ENCODE data around the gene HERPUD2. TPM values are rescaled to one million over a fixed set of nuclear protein-coding genes. Genes with fewer than 3 reads are reported as not detected.

HERPUD2 gene
- total RNA-seq, 2 donors from 2014 or later, result 14.0 to 23.9 TPM

GRCh38 chr7:35714407-35714806 is 19.5 kb upstream of the HERPUD2 start:
- Histone ChIP-seq H3K4me1 (peaks cover 0 to 11% of the 10 kb centered on the region in 2 donors), H3K36me3 (no peaks in the 10 kb centered on the region), H3K27ac (no peak overlapping the region), H3K4me3 (no peak overlapping the region), H3K9me3 (no peaks in the 10 kb centered on the region), H3K27me3 (no peaks in the 10 kb centered on the region)
- DNase-seq (ENCODE audit: low spot score), result no peak
- TF ChIP-seq, protein P1, sequence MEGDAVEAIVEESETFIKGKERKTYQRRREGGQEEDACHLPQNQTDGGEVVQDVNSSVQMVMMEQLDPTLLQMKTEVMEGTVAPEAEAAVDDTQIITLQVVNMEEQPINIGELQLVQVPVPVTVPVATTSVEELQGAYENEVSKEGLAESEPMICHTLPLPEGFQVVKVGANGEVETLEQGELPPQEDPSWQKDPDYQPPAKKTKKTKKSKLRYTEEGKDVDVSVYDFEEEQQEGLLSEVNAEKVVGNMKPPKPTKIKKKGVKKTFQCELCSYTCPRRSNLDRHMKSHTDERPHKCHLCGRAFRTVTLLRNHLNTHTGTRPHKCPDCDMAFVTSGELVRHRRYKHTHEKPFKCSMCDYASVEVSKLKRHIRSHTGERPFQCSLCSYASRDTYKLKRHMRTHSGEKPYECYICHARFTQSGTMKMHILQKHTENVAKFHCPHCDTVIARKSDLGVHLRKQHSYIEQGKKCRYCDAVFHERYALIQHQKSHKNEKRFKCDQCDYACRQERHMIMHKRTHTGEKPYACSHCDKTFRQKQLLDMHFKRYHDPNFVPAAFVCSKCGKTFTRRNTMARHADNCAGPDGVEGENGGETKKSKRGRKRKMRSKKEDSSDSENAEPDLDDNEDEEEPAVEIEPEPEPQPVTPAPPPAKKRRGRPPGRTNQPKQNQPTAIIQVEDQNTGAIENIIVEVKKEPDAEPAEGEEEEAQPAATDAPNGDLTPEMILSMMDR (IDR thresholded peaks at IDR 0.05), result no peak

DNA sequence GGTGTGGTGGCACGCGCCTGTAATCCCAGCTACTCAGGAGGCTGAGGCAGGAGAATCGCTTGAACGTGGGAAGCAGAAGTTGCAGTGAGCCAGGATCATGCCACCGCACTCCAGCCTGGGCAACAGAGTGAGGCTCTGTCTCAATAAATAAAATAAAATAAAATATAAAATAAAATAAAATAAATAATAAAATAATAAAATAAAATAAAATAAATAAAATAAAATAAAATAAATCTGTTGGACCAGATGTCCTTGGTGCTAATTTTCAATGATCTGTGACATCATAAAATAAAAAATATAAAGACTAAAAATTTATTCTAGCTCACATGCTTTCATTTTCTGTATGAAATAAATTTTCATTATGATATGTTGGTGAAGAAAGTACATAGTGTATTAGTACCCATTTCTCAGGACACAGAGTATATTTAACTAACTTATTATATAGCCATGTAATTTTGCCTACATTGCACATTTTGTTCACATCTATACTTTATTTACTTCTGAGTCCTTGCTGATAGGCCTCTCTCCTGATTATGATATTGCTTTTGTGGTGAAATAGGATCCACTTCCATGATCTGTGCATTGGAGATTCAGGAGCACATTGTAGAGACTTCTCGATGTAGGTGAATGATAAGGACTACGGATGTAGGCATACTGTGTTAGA is 17.8 kb upstream of the HERPUD2 start:
- Histone ChIP-seq H3K27me3 (no peaks in the 10 kb centered on the region), H3K27ac (no peak overlapping the region), H3K4me1 (peaks cover 0 to 9% of the 10 kb centered on the region in 2 donors), H3K9me3 (no peaks in the 10 kb centered on the region), H3K4me3 (no peak overlapping the region), H3K36me3 (no peaks in the 10 kb centered on the region)
- TF ChIP-seq, protein P1 (IDR thresholded peaks at IDR 0.05), result no peak
- DNase-seq (ENCODE audit: low spot score), result no peak

GRCh38 chr7:35707422-35707821 is 12.5 kb upstream of the HERPUD2 start:
- Histone ChIP-seq H3K27ac (no peak overlapping the region), H3K4me1 (no peaks in the 10 kb centered on the region), H3K9me3 (no peaks in the 10 kb centered on the region), H3K27me3 (no peaks in the 10 kb centered on the region), H3K36me3 (no peaks in the 10 kb centered on the region), H3K4me3 (no peak overlapping the region)
- TF ChIP-seq, protein P1 (IDR thresholded peaks at IDR 0.05), result no peak
- no peak for DNase-seq (ENCODE audit: low spot score)

GRCh38 chr7:35705932-35706461 is 11.1 kb upstream of the HERPUD2 start:
- TF ChIP-seq, protein P1 (IDR thresholded peaks at IDR 0.05), result no peak
- H3K27ac ChIP-seq, result no peak overlapping the region
- DNase-seq (ENCODE audit: low spot score), result no peak

GRCh38 chr7:35704261-35704660 is 9.3 kb upstream of the HERPUD2 start:
- Histone ChIP-seq H3K4me1 (no peaks in the 10 kb centered on the region), H3K27me3 (no peaks in the 10 kb centered on the region), H3K9me3 (no peaks in the 10 kb centered on the region), H3K4me3 (no peak overlapping the region), H3K36me3 (no peaks in the 10 kb centered on the region), H3K27ac (no peak overlapping the region)
- DNase-seq (ENCODE audit: low spot score), result no peak
- TF ChIP-seq, protein P1 (IDR thresholded peaks at IDR 0.05), result no peak

More at GRCh38 chr7:35705932-35706461, 11.1 kb upstream of the HERPUD2 start:
- Histone ChIP-seq H3K4me1 (no peaks in the 10 kb centered on the region), H3K36me3 (no peaks in the 10 kb centered on the region), H3K9me3 (no peaks in the 10 kb centered on the region), H3K4me3 (no peak overlapping the region), H3K27me3 (no peaks in the 10 kb centered on the region)

DNA sequence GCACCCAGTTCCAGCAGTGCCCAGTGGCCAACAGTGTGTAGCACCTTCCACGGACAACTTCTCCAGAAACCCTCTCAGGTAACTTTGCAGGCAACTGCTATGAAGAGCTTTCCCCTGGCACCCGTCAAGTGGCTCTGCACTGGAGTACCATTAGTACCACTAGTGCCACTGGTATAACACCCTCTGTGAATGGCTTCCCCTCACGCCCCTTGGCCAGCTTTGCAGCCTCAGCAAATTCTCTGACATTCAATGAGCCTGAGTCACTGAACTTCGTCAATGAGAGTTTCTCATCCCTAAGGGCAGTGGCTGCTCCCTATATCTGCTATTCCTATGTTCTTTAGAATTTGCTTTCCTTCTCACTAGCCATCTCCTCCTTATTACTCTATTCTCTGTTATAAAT is 7.6 kb upstream of the HERPUD2 start:
- no peak overlapping the region for H3K4me3 ChIP-seq
- no peaks in the 10 kb centered on the region for H3K27me3 ChIP-seq
- no peak for DNase-seq (ENCODE audit: low spot score)
- TF ChIP-seq, protein P1 (IDR thresholded peaks at IDR 0.05), result no peak
- H3K4me1 ChIP-seq, result no peaks in the 10 kb centered on the region
- H3K9me3 ChIP-seq, result no peaks in the 10 kb centered on the region
- no peak overlapping the region for H3K27ac ChIP-seq
- H3K36me3 ChIP-seq, result no peaks in the 10 kb centered on the region
